Measurements from ENCODE around the gene MAP3K14. TPM values are rescaled to one million over a fixed set of nuclear protein-coding genes. Genes with fewer than 3 reads are reported as not detected.
A peak's percentile ranks its signal among the peaks of the same experiment; 100 is the strongest.

Gene MAP3K14
- total and polyA plus RNA-seq, 12 donors: 6.7 to 24.1 (median 12.6) TPM

DNA sequence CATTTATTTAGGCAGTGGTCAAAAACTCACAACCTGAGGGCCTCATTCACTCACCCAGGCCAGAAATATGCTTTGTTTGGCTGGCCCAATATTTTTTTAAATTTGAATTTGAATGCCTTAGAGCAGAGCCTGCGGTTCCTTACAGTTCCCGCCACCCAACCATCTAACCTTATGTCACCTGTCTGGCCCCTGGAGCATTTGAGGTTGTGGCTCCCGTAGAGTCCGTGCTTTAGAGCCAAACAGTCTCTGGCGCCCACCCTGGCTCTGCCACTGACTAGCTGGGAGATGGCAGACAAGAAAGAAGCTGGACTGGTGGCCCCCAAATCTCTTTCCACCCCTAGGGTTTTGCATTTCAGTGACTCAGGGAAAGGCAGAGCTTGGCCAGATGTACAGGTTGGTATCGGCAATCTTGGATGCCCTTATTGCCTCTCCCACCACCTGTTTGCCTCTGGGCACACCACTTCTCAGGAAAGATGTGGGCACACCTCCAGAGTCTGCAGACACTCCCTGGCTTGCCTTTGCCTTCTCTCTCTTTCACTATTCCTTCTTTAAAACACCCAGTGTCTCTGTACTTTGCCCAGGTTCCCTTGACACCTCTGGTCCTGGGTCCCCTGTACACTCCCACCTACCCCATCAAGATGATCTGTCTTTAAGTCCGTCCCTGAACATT, 1.9 kb upstream of the MAP3K14 start:
- DNase-seq: no peak
- intact Hi-C loops (cut with DNase I): loop anchor here in 5 of 10 donors (5.0 to 10.0 kb wide), 4 partner anchors 54 to 174 kb away; partner anchors contain the start of genes FMNL1 (in 1 of the 5) and HEXIM1 (in 1 of the 5)
- ATAC-seq: no peak
- Histone ChIP-seq H3K36me3 (no peaks in the 10 kb centered on the region), H3K4me3 (no peak overlapping the region), H3K27me3 (no peaks in the 10 kb centered on the region), H3K27ac (peak overlapping the region in 1 of 10 donors; percentile 18), H3K9me3 (no peaks in the 10 kb centered on the region), H3K4me1 (peaks cover 0 to 58% (median 32%) of the 10 kb centered on the region in 9 donors)
- 96 to 97% methylated on average over 7 of the region's 7 CpGs for WGBS, 2 donors
- TF ChIP-seq, protein P1, sequence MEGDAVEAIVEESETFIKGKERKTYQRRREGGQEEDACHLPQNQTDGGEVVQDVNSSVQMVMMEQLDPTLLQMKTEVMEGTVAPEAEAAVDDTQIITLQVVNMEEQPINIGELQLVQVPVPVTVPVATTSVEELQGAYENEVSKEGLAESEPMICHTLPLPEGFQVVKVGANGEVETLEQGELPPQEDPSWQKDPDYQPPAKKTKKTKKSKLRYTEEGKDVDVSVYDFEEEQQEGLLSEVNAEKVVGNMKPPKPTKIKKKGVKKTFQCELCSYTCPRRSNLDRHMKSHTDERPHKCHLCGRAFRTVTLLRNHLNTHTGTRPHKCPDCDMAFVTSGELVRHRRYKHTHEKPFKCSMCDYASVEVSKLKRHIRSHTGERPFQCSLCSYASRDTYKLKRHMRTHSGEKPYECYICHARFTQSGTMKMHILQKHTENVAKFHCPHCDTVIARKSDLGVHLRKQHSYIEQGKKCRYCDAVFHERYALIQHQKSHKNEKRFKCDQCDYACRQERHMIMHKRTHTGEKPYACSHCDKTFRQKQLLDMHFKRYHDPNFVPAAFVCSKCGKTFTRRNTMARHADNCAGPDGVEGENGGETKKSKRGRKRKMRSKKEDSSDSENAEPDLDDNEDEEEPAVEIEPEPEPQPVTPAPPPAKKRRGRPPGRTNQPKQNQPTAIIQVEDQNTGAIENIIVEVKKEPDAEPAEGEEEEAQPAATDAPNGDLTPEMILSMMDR (IDR thresholded peaks at IDR 0.05): no peak

DNA sequence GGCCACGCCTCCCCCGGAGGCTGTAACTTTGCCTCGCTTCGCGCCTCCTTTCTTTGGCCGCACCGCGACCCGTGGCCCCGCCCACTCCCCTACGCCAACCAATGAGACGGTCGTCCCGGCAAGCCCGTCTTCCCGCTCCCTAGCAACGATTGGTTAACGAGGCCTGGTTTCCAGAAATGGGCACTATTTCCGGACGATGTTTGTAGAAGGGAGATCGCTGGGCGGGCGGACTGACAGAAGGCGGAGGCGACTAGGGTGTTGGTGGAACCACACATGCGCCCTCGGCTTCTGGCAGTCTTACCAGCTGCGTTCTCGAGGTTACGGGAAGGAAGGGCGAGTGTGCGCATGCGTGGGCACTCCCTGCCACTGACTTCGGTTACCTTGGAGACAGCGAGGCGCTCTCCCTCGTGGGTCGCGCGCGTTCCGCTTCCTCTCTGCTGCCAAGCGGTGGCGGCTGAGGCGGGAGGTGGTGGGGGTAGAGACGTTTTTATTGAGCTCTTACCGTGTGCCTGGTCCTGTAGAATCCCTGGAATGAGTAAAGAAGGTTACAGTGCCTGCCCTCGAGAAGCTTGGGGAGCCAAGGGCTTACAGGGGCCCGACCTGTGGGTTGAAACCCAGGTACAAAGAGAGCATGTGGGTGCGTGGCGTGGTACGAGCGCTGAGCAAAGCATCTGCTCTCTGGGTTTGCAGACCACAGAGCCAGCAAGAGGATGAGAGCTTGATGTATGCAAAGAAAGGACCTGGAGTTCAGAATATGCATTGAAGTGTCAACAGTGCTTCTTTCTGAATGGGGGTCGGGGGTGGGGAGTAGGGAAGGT, 500 bp upstream of the MAP3K14 start:
- WGBS, 2 donors: 1% methylated on average over 52 to 54 of the region's 54 CpGs
- ATAC-seq (peak; percentile 90 to 97 (median 94)), DNase-seq (peak; percentile 100)
- Histone ChIP-seq H3K4me1 (peaks cover 7 to 72% (median 45%) of the 10 kb centered on the region in 9 donors), H3K27ac (peak overlapping the region; percentile 65 to 98 (median 96)), H3K9me3 (no peaks in the 10 kb centered on the region), H3K4me3 (peak overlapping the region in 9 of 10 donors; percentile 74 to 95 (median 83)), H3K36me3 (no peaks in the 10 kb centered on the region), H3K27me3 (no peaks in the 10 kb centered on the region)
- intact Hi-C loops (cut with DNase I): loop anchor here in 6 of 10 donors (2.0 to 10.0 kb wide), 5 partner anchors 55 to 173 kb away; partner anchors contain the start of genes FMNL1 (in 1 of the 6) and HEXIM1 (in 1 of the 6)
- TF ChIP-seq, protein P1 (IDR thresholded peaks at IDR 0.05): peak in 2 of 9 donors; percentile 21 to 23

DNA sequence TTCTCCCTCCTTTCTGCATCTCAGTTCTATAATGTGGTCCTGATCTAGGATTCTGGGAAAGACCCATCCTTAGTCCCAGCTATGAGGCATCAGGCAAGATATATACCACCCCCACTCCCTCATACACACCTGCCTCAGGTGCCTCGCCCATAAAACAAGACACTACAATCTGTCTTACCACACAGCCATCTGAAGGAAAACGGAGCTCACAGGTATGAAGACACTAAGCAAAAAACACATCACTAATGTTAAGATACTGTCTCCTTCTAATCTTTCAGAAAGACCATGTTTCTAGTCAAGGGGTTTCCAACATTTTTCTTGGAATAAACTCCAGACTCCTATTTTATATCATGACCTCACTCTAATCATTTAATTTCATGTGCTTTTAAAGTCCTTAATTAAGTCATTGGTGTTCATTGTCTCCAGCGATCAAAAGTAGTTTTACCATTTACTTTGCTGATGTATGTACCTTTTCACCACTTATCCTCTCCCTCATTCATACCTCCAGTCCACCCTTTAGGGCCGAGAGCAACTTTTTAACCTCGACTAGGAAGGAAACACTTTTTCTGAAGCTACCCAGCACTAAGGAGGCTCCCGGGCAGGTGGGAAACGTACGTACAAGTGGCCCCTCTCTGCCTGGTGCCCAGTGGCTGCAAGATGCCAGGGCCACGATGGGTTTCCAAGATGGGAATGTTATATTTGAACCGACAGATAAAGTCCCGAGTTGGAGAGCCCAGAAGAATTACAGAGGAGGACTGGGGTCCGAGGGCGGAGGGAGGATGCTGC, 979 bp downstream of the MAP3K14 start:
- H3K9me3 ChIP-seq: no peaks in the 10 kb centered on the region
- peaks cover 0 to 10% (median 0%) of the 10 kb centered on the region in 9 donors for H3K36me3 ChIP-seq
- WGBS, 2 donors: 9 to 10% methylated on average over 13 of the region's 13 CpGs
- peak overlapping the region; percentile 65 to 98 (median 96) for H3K27ac ChIP-seq
- TF ChIP-seq, protein P1 (IDR thresholded peaks at IDR 0.05): no peak
- no peaks in the 10 kb centered on the region for H3K27me3 ChIP-seq
- peak overlapping the region; percentile 68 to 95 (median 82) for H3K4me3 ChIP-seq
- ATAC-seq (no peak), DNase-seq (no peak)
- intact Hi-C loops (cut with DNase I): loop anchor here in 8 of 10 donors (1.0 to 10.0 kb wide), 9 partner anchors 23 to 171 kb away; partner anchors contain the start of genes FMNL1 (in 1 of the 8) and HEXIM1 (in 1 of the 8)
- H3K4me1 ChIP-seq: peaks cover 18 to 74% (median 60%) of the 10 kb centered on the region in 9 donors
